ENCODE results near the gene NEDD4L.

DNA sequence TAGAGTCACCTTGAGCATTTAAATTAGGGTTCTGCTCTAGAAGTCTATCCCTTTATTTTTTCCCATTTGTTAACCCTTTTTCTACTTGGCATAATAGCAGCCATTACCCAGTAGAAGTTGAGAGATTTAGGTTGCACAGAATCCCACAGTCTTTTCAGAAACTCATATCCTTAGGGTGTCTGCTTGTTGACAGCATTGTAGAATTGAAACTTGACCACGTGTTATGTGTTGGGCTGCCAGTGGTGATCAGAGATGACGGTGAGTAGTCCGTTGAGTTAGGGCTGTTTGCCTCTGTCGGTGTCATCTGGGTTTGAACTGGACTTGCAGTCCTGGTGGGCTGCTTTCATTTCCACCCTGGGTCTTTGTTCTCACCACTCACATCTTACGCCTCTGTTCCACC is 114.4 kb downstream of the NEDD4L start:
- TF ChIP-seq SUZ12 (IDR thresholded peaks at IDR 0.05; ENCODE audit: extremely low read depth, insufficient read depth, insufficient read length) (no peak), YY1 (IDR thresholded peaks at IDR 0.05; ENCODE audit: insufficient read depth, insufficient read length) (no peak), ZNF274 (IDR thresholded peaks at IDR 0.05; ENCODE audit: low read depth, low read length) (no peak)

Data from NT2/D1 (cell line).